AG04450 (cell line): Measurements from ENCODE around the gene GSC. TPM values are rescaled to one million over a fixed set of nuclear protein-coding genes. Genes with fewer than 3 reads are reported as not detected.
A peak's percentile ranks its signal among the peaks of the same experiment; 100 is the strongest.

Experiments used
- CTCF ChIA-PET: fragments of 300-600, 350-600 bp; formaldehyde crosslinking; extraction: SDS; loops from one replicate; lab custom pipeline; 2022; ENCODE audit warnings: antibody characterized with exemption, inconsistent platforms; lab: Charles Lee
- POLR2A ChIA-PET: fragments of 350-600 bp; formaldehyde crosslinking; extraction: SDS; loops from one replicate; lab custom pipeline; 2021; ENCODE audit warnings: antibody characterized with exemption, inconsistent platforms; lab: Yijun Ruan, JAX
- DNase-seq: peaks from one replicate; pipeline ENCODE4 v3.0.0-alpha.2; 2011; ENCODE audit warnings: low read depth, low spot score
- H3K27ac ChIP-seq: one replicate; pipeline ENCODE4 v1.5.1; 2012; ENCODE audit warnings: low read depth, low read length, control low read depth
- H3K27me3 ChIP-seq: one replicate; pipeline ENCODE4 v1.6.0; 2012; ENCODE audit warnings: low read length; ENCODE audit not compliant: control insufficient read depth, insufficient read depth
- H3K4me3 ChIP-seq: 2 replicates; pipeline ENCODE4 v1.5.1; 2011; ENCODE audit warnings: mild to moderate bottlenecking, low read depth, low read length, control low read depth
- H3K9me3 ChIP-seq: 2 replicates; pipeline ENCODE4 v1.5.1; 2012; ENCODE audit warnings: low read length; ENCODE audit not compliant: control insufficient read depth, insufficient read depth
- CTCF ChIP-seq: IDR thresholded peaks from 2 replicates; pipeline ENCODE4 v1.5.1; 2011; ENCODE audit warnings: low read depth, low read length, control low read depth, inconsistent platforms
- polyA plus RNA-seq: library from polyadenylated mRNA; depleted of rRNA; stranded (reverse); fragments of >200 nt; gene quantifications from 2 replicates; pipeline ENCODE4 v1.2.3, GENCODE V29; 2011

Gene GSC
- polyA plus RNA-seq, 1 experiment = not detected

DNA sequence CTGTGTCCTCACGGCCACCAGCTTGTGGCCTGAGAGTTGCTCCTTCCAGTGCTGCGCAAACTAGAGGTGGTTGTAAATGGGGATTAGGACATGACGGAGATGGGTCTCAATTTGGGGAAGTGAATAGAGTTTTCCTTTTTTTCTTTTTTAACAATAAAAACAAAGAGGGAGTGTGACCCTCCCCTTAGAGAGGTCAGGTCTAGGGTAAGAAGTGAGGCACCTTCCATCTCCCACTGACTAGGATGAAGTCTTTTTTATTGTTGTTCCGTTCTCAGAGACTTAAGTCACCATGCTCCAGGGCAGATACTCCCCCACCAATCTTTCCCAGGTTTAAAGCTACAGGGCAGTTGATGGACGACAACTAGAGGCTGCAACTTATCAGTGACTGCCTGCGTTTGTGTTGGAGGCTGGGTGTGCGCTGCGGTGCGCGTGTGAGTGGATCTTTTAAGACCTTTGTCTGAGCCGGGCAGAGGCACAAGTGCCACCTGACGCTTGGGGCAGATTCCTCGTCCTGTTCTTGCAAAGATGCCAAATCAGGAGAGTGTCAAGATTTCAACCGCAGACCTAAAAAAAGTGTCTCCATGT is 2.1 kb upstream of the GSC start:
- ChIA-PET POLR2A (no interaction called here), CTCF (no interaction called here)
- H3K9me3 ChIP-seq = peaks cover 21% of the 10 kb centered on the region; the same call in 1 of the 2 replicates
- TF ChIP-seq CTCF = no peak
- H3K27me3 ChIP-seq = peaks cover 79% of the 10 kb centered on the region
- no peak overlapping the region for H3K4me3 ChIP-seq
- no peak overlapping the region for H3K27ac ChIP-seq
- DNase-seq = no peak

GRCh38 chr14:94771158-94771905 is 1.4 kb upstream of the GSC start:
- H3K27me3 ChIP-seq = peaks cover 86% of the 10 kb centered on the region
- no peak for DNase-seq
- H3K27ac ChIP-seq = no peak overlapping the region
- no peak overlapping the region for H3K4me3 ChIP-seq
- H3K9me3 ChIP-seq = peaks cover 21% of the 10 kb centered on the region; the same call in 1 of the 2 replicates
- no peak for TF ChIP-seq CTCF
- ChIA-PET CTCF (no interaction called here), POLR2A (no interaction called here)

DNA sequence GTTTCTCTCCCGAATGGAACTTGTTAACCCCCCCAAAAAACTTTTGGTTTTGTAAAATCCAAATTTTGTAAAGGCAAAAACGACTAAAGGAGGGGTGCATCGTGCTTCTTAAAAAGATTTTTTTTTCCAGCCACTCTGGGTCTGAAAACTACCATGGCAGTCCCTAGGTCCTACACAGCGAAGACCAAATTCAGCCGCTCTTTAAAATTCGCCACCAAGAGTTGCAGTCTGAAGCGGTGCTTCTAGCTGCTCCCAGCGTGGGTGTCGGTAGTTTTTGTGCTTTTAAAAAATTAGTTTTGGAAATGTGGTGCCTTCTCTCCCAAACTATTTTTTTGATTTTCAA is 873 bp upstream of the GSC start:
- ChIA-PET POLR2A (no interaction called here), CTCF (no interaction called here)
- no peak overlapping the region for H3K27ac ChIP-seq
- H3K9me3 ChIP-seq = peaks cover 21% of the 10 kb centered on the region; the same call in 1 of the 2 replicates
- H3K27me3 ChIP-seq = peaks cover 88% of the 10 kb centered on the region
- no peak overlapping the region for H3K4me3 ChIP-seq
- no peak for TF ChIP-seq CTCF
- DNase-seq = no peak

GRCh38 chr14:94770251-94770749 is 387 bp upstream of the GSC start:
- peaks cover 87% of the 10 kb centered on the region for H3K27me3 ChIP-seq
- peak overlapping the region; percentile 48 for H3K4me3 ChIP-seq
- ChIA-PET CTCF (no interaction called here), POLR2A (no interaction called here)
- DNase-seq = no peak
- peaks cover 21% of the 10 kb centered on the region; the same call in 1 of the 2 replicates for H3K9me3 ChIP-seq
- no peak overlapping the region for H3K27ac ChIP-seq
- TF ChIP-seq CTCF = no peak
